Esophagus squamous epithelium (tissue), 5 donors: Measurements from ENCODE around the gene BARHL1. TPM values are rescaled to one million over a fixed set of nuclear protein-coding genes. Genes with fewer than 3 reads are reported as not detected.

Experiments used
- DNase-seq: peaks from one replicate; lab custom pipeline; 2025; lab: John Stamatoyannopoulos, UW
- H3K27ac ChIP-seq, 4 donors: fragments of 200-600 bp; sonication (generic); one replicate each; pipeline ENCODE4 v1.5.1; 2016 to 2019; ENCODE audit warnings: mild to moderate bottlenecking in 1 of 4
- H3K27me3 ChIP-seq, 4 donors: fragments of 200-600 bp; sonication (generic); 1 replicate in 3 of 4; 2 replicates in 1 of 4; pipeline versions ENCODE4 v1.5.1 to v1.6.0; 2017 to 2021; ENCODE audit warnings: antibody characterized with exemption in 1 of 4
- H3K36me3 ChIP-seq, 3 donors: fragments of 200-600 bp; sonication (generic); one replicate each; pipeline ENCODE4 v1.5.1; 2016 to 2019
- H3K4me1 ChIP-seq, 3 donors: fragments of 200-600 bp; sonication (generic); one replicate each; pipeline ENCODE4 v1.5.1; 2017 to 2019
- H3K4me3 ChIP-seq, 4 donors: fragments of 200-600 bp; sonication (generic); 1 replicate in 3 of 4; 2 replicates in 1 of 4; pipeline ENCODE4 v1.5.1; 2016 to 2019; ENCODE audit warnings: mild to moderate bottlenecking in 2 of 4, moderate library complexity in 1 of 4
- H3K9me3 ChIP-seq, 3 donors: fragments of 200-600 bp; sonication (generic); one replicate each; pipeline ENCODE4 v1.5.1; 2016 to 2019
- POLR2A ChIP-seq, 4 donors: fragments of 450-650 bp; IDR thresholded peaks; one replicate each; pipeline ENCODE4 v1.6.1; 2017; ENCODE audit warnings: antibody characterized with exemption in 4 of 4, mild to moderate bottlenecking in 4 of 4, moderate library complexity in 3 of 4
- WGBS, 2 donors: methylation state at CpG; one replicate each; pipeline ENCODE4 v1.1.5; 2018; 5-methylcytosine and 5-hydroxymethylcytosine counted together
- intact Hi-C: fragments of 100-400 bp; cut with DNase I; formaldehyde crosslinking; loops from one replicate; pipeline ENCODE4 v1.15.0; 2022
- total RNA-seq, 4 donors: library from RNA; depleted of rRNA; stranded (reverse); fragments of >200 nt; gene quantifications; one replicate each; pipeline ENCODE4 v1.1.0, GENCODE V29; 2016
- TF ChIP-seq, protein P1 (sequence below), 6 experiments: fragments of 450-650 bp in 4 of 6; fragments of 200-600 bp in 2 of 6; sonication (generic) in 2 of 6; IDR thresholded peaks; one replicate each; pipeline ENCODE4 v1.5.1; 2016 to 2019; ENCODE audit warnings: antibody characterized with exemption in 6 of 6, mild to moderate bottlenecking in 4 of 6, moderate library complexity in 4 of 6
- donor health status: DM: yes; HTN: yes; CAD: no.

Gene BARHL1
- total RNA-seq, 4 donors from 2014 or later = not detected

DNA sequence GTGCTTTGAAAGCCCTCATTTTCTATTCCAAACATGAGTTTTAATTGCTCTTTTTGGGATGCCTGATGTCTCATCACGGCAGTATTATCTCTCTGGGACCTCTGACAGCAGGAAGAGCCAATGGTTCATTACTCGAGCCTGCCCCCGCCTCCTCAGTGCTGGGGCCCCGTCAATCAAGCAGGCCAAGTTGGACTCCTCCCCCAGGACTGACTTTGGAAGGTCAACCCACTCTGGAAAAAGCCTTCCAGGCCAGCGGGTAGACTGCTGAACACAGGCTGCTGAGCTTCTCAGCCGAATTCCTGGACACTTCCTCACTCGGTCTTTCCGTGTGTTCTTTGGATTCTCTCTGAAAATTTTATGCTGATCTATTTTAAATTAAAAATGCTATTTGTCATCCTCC, 9.5 kb upstream of the BARHL1 start:
- 17 to 39% methylated on average over 8 of the region's 8 CpGs for WGBS, 2 donors
- no peak for DNase-seq
- Histone ChIP-seq H3K27ac (no peak overlapping the region), H3K4me3 (no peak overlapping the region), H3K9me3 (no peaks in the 10 kb centered on the region), H3K36me3 (no peaks in the 10 kb centered on the region), H3K27me3 (peaks cover 0 to 73% (median 2%) of the 10 kb centered on the region in 4 donors), H3K4me1 (no peaks in the 10 kb centered on the region)
- no peak for TF ChIP-seq POLR2A (IDR thresholded peaks at IDR 0.05)
- TF ChIP-seq, protein P1, sequence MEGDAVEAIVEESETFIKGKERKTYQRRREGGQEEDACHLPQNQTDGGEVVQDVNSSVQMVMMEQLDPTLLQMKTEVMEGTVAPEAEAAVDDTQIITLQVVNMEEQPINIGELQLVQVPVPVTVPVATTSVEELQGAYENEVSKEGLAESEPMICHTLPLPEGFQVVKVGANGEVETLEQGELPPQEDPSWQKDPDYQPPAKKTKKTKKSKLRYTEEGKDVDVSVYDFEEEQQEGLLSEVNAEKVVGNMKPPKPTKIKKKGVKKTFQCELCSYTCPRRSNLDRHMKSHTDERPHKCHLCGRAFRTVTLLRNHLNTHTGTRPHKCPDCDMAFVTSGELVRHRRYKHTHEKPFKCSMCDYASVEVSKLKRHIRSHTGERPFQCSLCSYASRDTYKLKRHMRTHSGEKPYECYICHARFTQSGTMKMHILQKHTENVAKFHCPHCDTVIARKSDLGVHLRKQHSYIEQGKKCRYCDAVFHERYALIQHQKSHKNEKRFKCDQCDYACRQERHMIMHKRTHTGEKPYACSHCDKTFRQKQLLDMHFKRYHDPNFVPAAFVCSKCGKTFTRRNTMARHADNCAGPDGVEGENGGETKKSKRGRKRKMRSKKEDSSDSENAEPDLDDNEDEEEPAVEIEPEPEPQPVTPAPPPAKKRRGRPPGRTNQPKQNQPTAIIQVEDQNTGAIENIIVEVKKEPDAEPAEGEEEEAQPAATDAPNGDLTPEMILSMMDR (IDR thresholded peaks at IDR 0.05) = no peak
- intact Hi-C loops = loop anchor here (10.0 kb wide), 1 partner anchor 158 kb away; the partner anchor contains the start of gene CFAP77

DNA sequence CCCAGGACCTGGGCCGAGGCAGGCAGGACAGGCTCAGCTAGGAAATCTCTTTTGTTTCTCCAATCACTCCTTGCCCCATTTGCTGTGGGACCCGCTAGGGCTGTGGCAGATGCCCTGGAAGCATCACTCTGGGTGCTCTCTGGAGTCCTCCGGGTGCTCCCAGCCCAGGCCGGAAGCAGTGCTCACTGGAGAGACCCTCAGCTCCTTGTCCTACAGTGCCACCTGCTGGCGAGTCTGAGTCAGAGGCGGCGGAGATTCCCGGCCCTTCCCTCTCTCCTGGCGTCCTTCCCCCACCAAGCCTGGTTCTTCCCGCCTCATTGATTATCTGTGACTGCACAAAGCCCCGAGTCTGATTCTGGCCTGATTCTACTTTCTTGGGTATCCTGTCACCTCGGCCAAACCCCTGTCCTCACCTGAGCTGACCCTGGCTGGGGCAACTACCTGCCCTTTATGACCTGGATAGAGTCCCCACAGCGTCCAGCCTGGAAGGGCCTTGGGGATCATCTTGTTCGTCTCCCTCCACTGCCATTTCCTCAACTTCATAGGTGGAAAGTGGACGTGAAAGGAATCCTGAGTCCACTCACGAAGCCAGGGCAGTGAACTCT, 7.3 kb upstream of the BARHL1 start:
- Histone ChIP-seq H3K4me1 (peaks cover 0 to 6% (median 0%) of the 10 kb centered on the region in 3 donors), H3K27me3 (peaks cover 0 to 94% (median 17%) of the 10 kb centered on the region in 4 donors), H3K9me3 (no peaks in the 10 kb centered on the region), H3K36me3 (no peaks in the 10 kb centered on the region), H3K4me3 (no peak overlapping the region), H3K27ac (no peak overlapping the region)
- intact Hi-C loops = loop anchor here (10.0 kb wide), 1 partner anchor 160 kb away; the partner anchor contains the start of gene CFAP77
- no peak for DNase-seq
- no peak for TF ChIP-seq POLR2A (IDR thresholded peaks at IDR 0.05)
- TF ChIP-seq, protein P1 (IDR thresholded peaks at IDR 0.05) = peak; percentile 36 to 76 (median 63)
- 12 to 27% methylated on average over 8 to 16 of the region's 16 CpGs for WGBS, 2 donors

DNA sequence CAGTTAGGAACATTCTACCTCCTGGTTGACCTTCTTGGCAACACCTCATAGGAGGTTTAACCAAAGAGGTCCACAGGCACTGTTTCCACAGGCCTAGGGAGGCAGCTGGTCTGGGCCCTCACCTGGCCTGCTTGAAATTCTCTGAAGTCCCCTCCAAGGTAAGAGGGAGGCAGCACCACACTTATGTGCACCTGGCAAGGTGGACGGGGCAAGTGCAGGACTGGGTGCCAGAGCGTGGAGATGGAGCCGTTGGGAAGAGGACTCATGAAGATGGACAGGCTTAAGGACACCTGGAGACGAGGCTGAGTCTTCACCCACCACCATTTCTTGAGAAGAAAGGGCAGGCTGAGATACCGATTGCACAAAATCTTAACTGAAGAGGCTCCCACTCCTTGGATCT, 6.6 kb upstream of the BARHL1 start:
- Histone ChIP-seq H3K27me3 (peaks cover 2 to 100% (median 24%) of the 10 kb centered on the region in 4 donors), H3K36me3 (no peaks in the 10 kb centered on the region), H3K4me3 (no peak overlapping the region), H3K4me1 (peaks cover 0 to 13% (median 3%) of the 10 kb centered on the region in 3 donors), H3K9me3 (no peaks in the 10 kb centered on the region), H3K27ac (no peak overlapping the region)
- TF ChIP-seq POLR2A (IDR thresholded peaks at IDR 0.05) = no peak
- TF ChIP-seq, protein P1 (IDR thresholded peaks at IDR 0.05) = no peak
- 53 to 82% methylated on average over 4 to 5 of the region's 5 CpGs for WGBS, 2 donors
- DNase-seq = no peak
- intact Hi-C loops = loop anchor here (10.0 kb wide), 1 partner anchor 161 kb away; the partner anchor contains the start of gene CFAP77

DNA sequence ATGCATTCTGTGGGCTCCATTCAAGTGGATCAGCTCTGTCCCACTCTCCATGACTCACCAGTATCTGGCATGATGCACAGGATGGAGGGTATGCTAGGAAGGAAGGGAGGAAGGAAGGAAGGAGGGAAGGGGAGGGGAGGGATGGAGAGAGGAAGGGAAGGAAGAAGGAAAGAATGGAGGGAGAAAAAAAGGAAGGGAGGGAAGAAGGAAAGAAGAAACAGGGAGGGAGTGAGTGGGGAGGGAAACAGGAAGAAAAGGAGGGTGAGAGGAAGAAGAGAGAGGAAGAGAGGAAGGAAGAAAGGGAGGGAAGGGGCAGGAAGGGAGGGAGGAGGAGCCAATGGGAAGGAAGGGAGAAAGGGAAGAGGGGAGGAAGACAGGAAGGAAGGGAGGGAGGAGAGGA, 5.3 kb upstream of the BARHL1 start:
- Histone ChIP-seq H3K27me3 (peaks cover 7 to 100% (median 32%) of the 10 kb centered on the region in 4 donors), H3K36me3 (no peaks in the 10 kb centered on the region), H3K4me1 (peaks cover 3 to 25% (median 5%) of the 10 kb centered on the region in 3 donors), H3K27ac (no peak overlapping the region), H3K9me3 (no peaks in the 10 kb centered on the region), H3K4me3 (no peak overlapping the region)
- intact Hi-C loops = loop anchor here (10.0 kb wide), 1 partner anchor 162 kb away; the partner anchor contains the start of gene CFAP77
- no peak for DNase-seq
- TF ChIP-seq, protein P1 (IDR thresholded peaks at IDR 0.05) = no peak
- no peak for TF ChIP-seq POLR2A (IDR thresholded peaks at IDR 0.05)

DNA sequence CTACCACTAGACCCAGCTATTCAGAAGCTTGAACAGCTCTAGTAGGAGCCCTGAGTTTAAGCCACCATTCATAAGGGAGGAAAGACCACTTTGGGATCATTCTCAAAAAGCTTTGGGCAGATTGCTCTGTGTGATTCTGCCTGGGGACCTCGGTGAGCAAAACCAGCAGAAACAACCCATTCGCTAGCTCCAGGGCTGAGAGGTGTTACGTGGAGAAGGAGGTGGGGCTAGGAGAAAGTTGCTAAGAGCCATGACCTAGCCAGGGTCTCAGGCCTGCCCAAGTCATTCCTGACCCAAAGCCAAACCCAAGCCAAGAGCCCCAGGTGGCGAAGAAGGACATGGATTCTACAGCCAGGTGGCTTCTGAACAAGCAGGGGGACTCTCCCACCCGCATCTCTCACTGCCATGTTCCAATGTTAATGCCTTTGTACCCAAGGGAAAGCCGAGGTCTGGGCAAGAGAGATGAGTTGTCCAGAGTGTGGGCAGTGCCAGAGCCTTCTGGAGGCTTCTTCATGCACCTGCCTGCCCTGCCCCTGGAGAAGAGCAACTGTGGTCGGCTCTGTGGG, 4.0 kb upstream of the BARHL1 start:
- Histone ChIP-seq H3K4me3 (no peak overlapping the region), H3K9me3 (no peaks in the 10 kb centered on the region), H3K4me1 (peaks cover 3 to 32% (median 5%) of the 10 kb centered on the region in 3 donors), H3K36me3 (no peaks in the 10 kb centered on the region), H3K27ac (no peak overlapping the region), H3K27me3 (peaks cover 7 to 100% (median 45%) of the 10 kb centered on the region in 4 donors)
- intact Hi-C loops = loop anchor here (10.0 kb wide), 1 partner anchor 164 kb away; the partner anchor contains the start of gene CFAP77
- 32 to 60% methylated on average over 1 to 4 of the region's 7 CpGs for WGBS, 2 donors
- DNase-seq = no peak
- TF ChIP-seq, protein P1 (IDR thresholded peaks at IDR 0.05) = no peak
- TF ChIP-seq POLR2A (IDR thresholded peaks at IDR 0.05) = no peak
